ENCODE results near the gene PRKAG2. TPM values are rescaled to one million over a fixed set of nuclear protein-coding genes. Genes with fewer than 3 reads are reported as not detected.

PRKAG2 gene
- total RNA-seq, 4 donors from 2014 or later: 8.9 to 35.1 (median 13.6) TPM

- no peaks in the 10 kb centered on the region for H3K27me3 ChIP-seq
- WGBS, 2 donors: 50 to 75% methylated on average over 1 to 2 of the region's 11 CpGs
- no peak for DNase-seq
- no peak overlapping the region for H3K4me3 ChIP-seq
- TF ChIP-seq POLR2A (IDR thresholded peaks at IDR 0.05) (no peak), CTCF (IDR thresholded peaks at IDR 0.05) (no peak)
- intact Hi-C loops (cut with DNase I): no loop called here
- H3K9me3 ChIP-seq: no peaks in the 10 kb centered on the region
- H3K36me3 ChIP-seq: peaks cover 0 to 26% (median 0%) of the 10 kb centered on the region in 3 donors
- peaks cover under 1 to 6% (median 6%) of the 10 kb centered on the region in 3 donors for H3K4me1 ChIP-seq
- H3K27ac ChIP-seq: no peak overlapping the region
Measured at GRCh38 chr7:151832656-151833055, 44.3 kb downstream of the PRKAG2 start.

- no peaks in the 10 kb centered on the region for H3K27me3 ChIP-seq
- TF ChIP-seq CTCF (IDR thresholded peaks at IDR 0.05): no peak
- TF ChIP-seq POLR2A (IDR thresholded peaks at IDR 0.05): no peak
- H3K36me3 ChIP-seq: peaks cover 0 to 26% (median 0%) of the 10 kb centered on the region in 3 donors
- no peak for DNase-seq
- no peak overlapping the region for H3K27ac ChIP-seq
- no peak overlapping the region for H3K4me3 ChIP-seq
- WGBS, 2 donors: 76 to 90% methylated on average over 3 to 4 of the region's 5 CpGs
- intact Hi-C loops (cut with DNase I): no loop called here
- peaks cover 0 to 2% (median under 1%) of the 10 kb centered on the region in 3 donors for H3K4me1 ChIP-seq
- no peaks in the 10 kb centered on the region for H3K9me3 ChIP-seq
Measured at GRCh38 chr7:151832138-151832537, 44.8 kb downstream of the PRKAG2 start.

GRCh38 chr7:151831606-151832005 is 45.3 kb downstream of the PRKAG2 start:
- Histone ChIP-seq H3K27me3 (no peaks in the 10 kb centered on the region), H3K4me3 (no peak overlapping the region), H3K27ac (no peak overlapping the region), H3K4me1 (peaks cover 0 to 7% (median 0%) of the 10 kb centered on the region in 3 donors), H3K36me3 (peaks cover 0 to 26% (median 0%) of the 10 kb centered on the region in 3 donors), H3K9me3 (no peaks in the 10 kb centered on the region)
- no peak for DNase-seq
- TF ChIP-seq CTCF (IDR thresholded peaks at IDR 0.05) (no peak), POLR2A (IDR thresholded peaks at IDR 0.05) (no peak)
- 86 to 87% methylated on average over 4 to 8 of the region's 13 CpGs for WGBS, 2 donors
- intact Hi-C loops (cut with DNase I): no loop called here

- peaks cover 0 to 26% (median 0%) of the 10 kb centered on the region in 3 donors for H3K36me3 ChIP-seq
- no peak for TF ChIP-seq CTCF (IDR thresholded peaks at IDR 0.05)
- TF ChIP-seq POLR2A (IDR thresholded peaks at IDR 0.05): no peak
- 62 to 81% methylated on average over 12 to 13 of the region's 26 CpGs for WGBS, 2 donors
- DNase-seq: no peak
- intact Hi-C loops (cut with DNase I): no loop called here
- no peak overlapping the region for H3K4me3 ChIP-seq
- H3K27ac ChIP-seq: no peak overlapping the region
- H3K27me3 ChIP-seq: no peaks in the 10 kb centered on the region
- no peaks in the 10 kb centered on the region for H3K9me3 ChIP-seq
- H3K4me1 ChIP-seq: peaks cover 0 to 18% (median 0%) of the 10 kb centered on the region in 3 donors
Measured at GRCh38 chr7:151830121-151830830, 46.6 kb downstream of the PRKAG2 start.

- WGBS, 2 donors: 86 to 95% methylated on average over 9 to 13 of the region's 13 CpGs
- no peak for DNase-seq
- no peak for TF ChIP-seq CTCF (IDR thresholded peaks at IDR 0.05)
- TF ChIP-seq POLR2A (IDR thresholded peaks at IDR 0.05): no peak
- H3K27ac ChIP-seq: no peak overlapping the region
- no peaks in the 10 kb centered on the region for H3K9me3 ChIP-seq
- H3K36me3 ChIP-seq: peaks cover 0 to 23% (median 0%) of the 10 kb centered on the region in 3 donors
- intact Hi-C loops (cut with DNase I): no loop called here
- H3K4me1 ChIP-seq: peaks cover 0 to 24% (median under 1%) of the 10 kb centered on the region in 3 donors
- no peak overlapping the region for H3K4me3 ChIP-seq
- no peaks in the 10 kb centered on the region for H3K27me3 ChIP-seq
Measured at GRCh38 chr7:151829707-151830106, 47.2 kb downstream of the PRKAG2 start.
